ENCODE measurements around the gene DAAM2.
A peak's percentile ranks its signal among the peaks of the same experiment; 100 is the strongest.

Gene DAAM2

GRCh38 chr6:39844866-39845265 is 52.7 kb downstream of the DAAM2 start:
- H3K4me3 ChIP-seq: no peak overlapping the region
- H3K4me2 ChIP-seq: no peak overlapping the region
- peaks cover 0 to 4% (median 0%) of the 10 kb centered on the region in 10 experiments; a peak in 4 of 20 replicates for H3K4me1 ChIP-seq
- H3K9ac ChIP-seq: no peak overlapping the region
- no peaks in the 10 kb centered on the region for H4K20me1 ChIP-seq
- H3K9me3 ChIP-seq (replicated peaks in 1 of 11): no peaks in the 10 kb centered on the region
- H3K27me3 ChIP-seq: no peaks in the 10 kb centered on the region
- no peak overlapping the region for H3K27ac ChIP-seq
- H3K36me3 ChIP-seq: no peaks in the 10 kb centered on the region
- TF ChIP-seq Cebpa-rat (IDR thresholded peaks at IDR 0.05): no peak

- no peak for TF ChIP-seq Cebpa-rat (IDR thresholded peaks at IDR 0.05)
- no peak overlapping the region for H3K27ac ChIP-seq
- H3K9ac ChIP-seq: no peak overlapping the region
- no peaks in the 10 kb centered on the region for H3K36me3 ChIP-seq
- H3K4me3 ChIP-seq: no peak overlapping the region
- no peaks in the 10 kb centered on the region for H3K27me3 ChIP-seq
- no peaks in the 10 kb centered on the region for H3K9me3 ChIP-seq (replicated peaks in 1 of 11)
- no peak overlapping the region for H3K4me2 ChIP-seq
- H4K20me1 ChIP-seq: no peaks in the 10 kb centered on the region
- H3K4me1 ChIP-seq: peaks cover 0 to 6% (median 0%) of the 10 kb centered on the region in 10 experiments; a peak in 2 of 20 replicates
Measured at GRCh38 chr6:39847221-39847620, 55.0 kb downstream of the DAAM2 start.

GRCh38 chr6:39848171-39848570 is 56.0 kb downstream of the DAAM2 start:
- Histone ChIP-seq H3K36me3 (no peaks in the 10 kb centered on the region), H3K4me3 (no peak overlapping the region), H3K9me3 (replicated peaks in 1 of 11) (no peaks in the 10 kb centered on the region), H3K9ac (no peak overlapping the region), H3K27ac (no peak overlapping the region), H3K27me3 (no peaks in the 10 kb centered on the region), H4K20me1 (no peaks in the 10 kb centered on the region), H3K4me1 (peaks cover 0 to 6% (median 0%) of the 10 kb centered on the region in 10 experiments; a peak in 2 of 20 replicates), H3K4me2 (no peak overlapping the region)
- TF ChIP-seq Cebpa-rat (IDR thresholded peaks at IDR 0.05): no peak

GRCh38 chr6:39849228-39849627 is 57.1 kb downstream of the DAAM2 start:
- no peak overlapping the region for H3K4me3 ChIP-seq
- no peak overlapping the region for H3K4me2 ChIP-seq
- peaks cover 0 to 6% (median 0%) of the 10 kb centered on the region in 10 experiments; a peak in 2 of 20 replicates for H3K4me1 ChIP-seq
- no peaks in the 10 kb centered on the region for H3K27me3 ChIP-seq
- no peaks in the 10 kb centered on the region for H4K20me1 ChIP-seq
- H3K9me3 ChIP-seq (replicated peaks in 1 of 11): no peaks in the 10 kb centered on the region
- no peak overlapping the region for H3K9ac ChIP-seq
- H3K36me3 ChIP-seq: no peaks in the 10 kb centered on the region
- H3K27ac ChIP-seq: no peak overlapping the region
- TF ChIP-seq Cebpa-rat (IDR thresholded peaks at IDR 0.05): no peak

- H4K20me1 ChIP-seq: no peaks in the 10 kb centered on the region
- no peaks in the 10 kb centered on the region for H3K9me3 ChIP-seq (replicated peaks in 1 of 11)
- no peak for TF ChIP-seq Cebpa-rat (IDR thresholded peaks at IDR 0.05)
- H3K27ac ChIP-seq: no peak overlapping the region
- no peaks in the 10 kb centered on the region for H3K36me3 ChIP-seq
- no peak overlapping the region for H3K9ac ChIP-seq
- H3K4me3 ChIP-seq: no peak overlapping the region
- H3K27me3 ChIP-seq: no peaks in the 10 kb centered on the region
- peaks cover 0 to 6% (median 0%) of the 10 kb centered on the region in 10 experiments; a peak in 2 of 20 replicates for H3K4me1 ChIP-seq
- H3K4me2 ChIP-seq: no peak overlapping the region
Measured at GRCh38 chr6:39849764-39850163, 57.6 kb downstream of the DAAM2 start.

- no peaks in the 10 kb centered on the region for H3K9me3 ChIP-seq (replicated peaks in 1 of 11)
- 0 out of 22 replicates have a peak overlapping the region, but pooled peaks of 1 of the 11 experiments have one; percentile 14 for H3K4me2 ChIP-seq
- TF ChIP-seq Cebpa-rat (IDR thresholded peaks at IDR 0.05): no peak
- no peaks in the 10 kb centered on the region for H3K27me3 ChIP-seq
- H4K20me1 ChIP-seq: no peaks in the 10 kb centered on the region
- H3K36me3 ChIP-seq: no peaks in the 10 kb centered on the region
- no peak overlapping the region for H3K27ac ChIP-seq
- H3K9ac ChIP-seq: no peak overlapping the region
- peaks cover 0 to 6% (median 0%) of the 10 kb centered on the region in 10 experiments; a peak in 2 of 20 replicates for H3K4me1 ChIP-seq
- H3K4me3 ChIP-seq: no peak overlapping the region
Measured at GRCh38 chr6:39850736-39851297, 58.6 kb downstream of the DAAM2 start.

GRCh38 chr6:39851331-39851730 is 59.2 kb downstream of the DAAM2 start:
- Histone ChIP-seq H3K9ac (no peak overlapping the region), H3K4me2 (0 out of 22 replicates have a peak overlapping the region, but pooled peaks of 1 of the 11 experiments have one; percentile 14), H3K4me1 (peaks cover 0 to 6% (median 0%) of the 10 kb centered on the region in 10 experiments; a peak in 2 of 20 replicates), H3K27me3 (no peaks in the 10 kb centered on the region), H3K4me3 (no peak overlapping the region), H4K20me1 (no peaks in the 10 kb centered on the region), H3K27ac (no peak overlapping the region), H3K36me3 (no peaks in the 10 kb centered on the region), H3K9me3 (replicated peaks in 1 of 11) (no peaks in the 10 kb centered on the region)
- TF ChIP-seq Cebpa-rat (IDR thresholded peaks at IDR 0.05): no peak

GRCh38 chr6:39852324-39852723 is 60.1 kb downstream of the DAAM2 start:
- Histone ChIP-seq H4K20me1 (no peaks in the 10 kb centered on the region), H3K9me3 (replicated peaks in 1 of 11) (no peaks in the 10 kb centered on the region), H3K27ac (no peak overlapping the region), H3K27me3 (no peaks in the 10 kb centered on the region), H3K9ac (no peak overlapping the region), H3K36me3 (no peaks in the 10 kb centered on the region), H3K4me2 (0 out of 22 replicates have a peak overlapping the region, but pooled peaks of 1 of the 11 experiments have one; percentile 8), H3K4me3 (no peak overlapping the region), H3K4me1 (peaks cover 0 to 6% (median 0%) of the 10 kb centered on the region in 10 experiments; a peak in 2 of 20 replicates)
- no peak for TF ChIP-seq Cebpa-rat (IDR thresholded peaks at IDR 0.05)

- TF ChIP-seq Cebpa-rat (IDR thresholded peaks at IDR 0.05): no peak
- no peaks in the 10 kb centered on the region for H3K9me3 ChIP-seq (replicated peaks in 1 of 11)
- no peaks in the 10 kb centered on the region for H3K36me3 ChIP-seq
Measured at GRCh38 chr6:39853604-39854003, 61.4 kb downstream of the DAAM2 start.

More at GRCh38 chr6:39853604-39854003, 61.4 kb downstream of the DAAM2 start:
- no peak overlapping the region for H3K4me3 ChIP-seq
- H3K9ac ChIP-seq: no peak overlapping the region
- H3K27ac ChIP-seq: no peak overlapping the region
- peaks cover 0 to 6% (median 0%) of the 10 kb centered on the region in 10 experiments; a peak in 2 of 20 replicates for H3K4me1 ChIP-seq
- H4K20me1 ChIP-seq: no peaks in the 10 kb centered on the region
- no peak overlapping the region for H3K4me2 ChIP-seq
- no peaks in the 10 kb centered on the region for H3K27me3 ChIP-seq

All from BLaER1 treated with 17β-estradiol and CSF1 and Interleukin-3, amounts not matched to agents 10 nM and 100 nM (cell line).